Loucy (cell line): ENCODE measurements around the gene ATP6V1G2.

Experiments used
- CTCF ChIP-seq: fragments of 200-600 bp; sonication (generic); conservative IDR thresholded peaks from 2 replicates; pipeline ENCODE4 v1.5.1; 2014; ENCODE audit warnings: mild to moderate bottlenecking, antibody characterized with exemption, low read length
- EZH2phosphoT487 ChIP-seq: fragments of 200-600 bp; IDR thresholded peaks from 2 replicates; pipeline ENCODE4 v1.6.1; 2018; ENCODE audit warnings: antibody characterized with exemption, mild to moderate bottlenecking, moderate library complexity, borderline replicate concordance

- TF ChIP-seq EZH2phosphoT487 (no peak), CTCF (no peak)
These were observed 20.9 kb downstream of the ATP6V1G2 start for GRCh38 chr6:31525553-31525931.
